ENCODE data around the gene TMEM220. TPM values are rescaled to one million over a fixed set of nuclear protein-coding genes. Genes with fewer than 3 reads are reported as not detected.

TMEM220 gene
- total RNA-seq, 8 experiments from 2014 or later, result 1.1 to 18.7 (median 1.9) TPM

DNA sequence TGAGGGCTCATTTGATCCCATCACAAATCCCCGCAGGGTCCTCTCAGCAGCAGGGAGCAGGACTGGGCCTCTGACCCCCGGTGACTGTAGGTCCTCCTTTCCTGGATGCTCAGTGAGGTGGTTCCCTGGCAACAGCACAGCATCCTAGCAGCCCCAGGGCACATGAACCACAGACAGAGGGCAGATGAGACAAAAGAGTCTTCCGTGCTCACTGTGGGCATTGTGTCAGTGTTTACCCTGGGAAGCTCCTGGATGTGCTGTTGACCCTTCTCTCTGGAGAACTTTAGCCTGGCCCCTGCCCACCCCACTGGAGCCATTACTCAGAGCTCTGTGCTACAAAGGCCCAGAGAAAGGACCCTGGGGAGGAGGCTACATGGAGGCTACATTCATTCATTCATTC lies 21.7 kb upstream of the TMEM220 start:
- 17 to 93% (median 67%) methylated on average over 1 to 2 of the region's 3 CpGs; no CpG with 5 or more reads in 5 of the 10 experiments for WGBS, 10 experiments
- no peak overlapping the region for H3K27ac ChIP-seq
- in situ Hi-C loops (cut with MboI; ENCODE audit: low pct_unique_long_range_greater_than_20kb in 2 of 9, low sequenced_read_pairs in 9 of 9, unreplicated experiment in 9 of 9), result loop anchor here in 1 of 9 experiments (5.0 kb wide), 1 partner anchor 91 kb away; no protein-coding TSS in a partner anchor
- peak in 4 of 8 experiments; percentile 33 to 83 (median 42) for ATAC-seq (replicated peaks in 6 of 8)
- H3K4me1 ChIP-seq (replicated peaks in 1 of 2), result peaks cover 27 to 37% of the 10 kb centered on the region in 2 donors
- no peak overlapping the region for H3K4me3 ChIP-seq

DNA sequence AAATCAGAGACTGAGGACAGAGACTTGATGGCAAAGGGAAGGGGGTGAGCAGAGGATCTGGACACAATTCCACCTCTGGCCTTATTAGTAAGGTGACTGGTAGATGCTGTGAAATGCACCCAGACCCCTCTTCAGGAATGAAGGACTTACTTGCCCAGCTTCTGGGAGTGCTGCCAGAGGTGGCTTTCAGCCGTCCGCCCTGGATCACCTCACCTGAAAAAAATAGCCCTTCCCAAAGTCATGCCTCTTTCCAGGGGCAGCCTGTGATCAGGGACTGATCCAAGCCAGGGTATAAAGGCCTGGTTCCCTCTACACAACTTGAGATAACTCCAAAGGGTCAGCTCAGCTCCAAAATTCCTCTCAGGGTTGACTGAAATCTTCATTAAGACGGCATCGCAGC lies 20.4 kb upstream of the TMEM220 start:
- in situ Hi-C loops (cut with MboI; ENCODE audit: low pct_unique_long_range_greater_than_20kb in 2 of 9, low sequenced_read_pairs in 9 of 9, unreplicated experiment in 9 of 9), result loop anchor here in 1 of 9 experiments (5.0 kb wide), 1 partner anchor 92 kb away; no protein-coding TSS in a partner anchor
- ATAC-seq (replicated peaks in 6 of 8), result no peak
- WGBS, 10 experiments, result 93 to 100% (median 98%) methylated on average over 2 to 4 of the region's 4 CpGs; no CpG with 5 or more reads in 6 of the 10 experiments

DNA sequence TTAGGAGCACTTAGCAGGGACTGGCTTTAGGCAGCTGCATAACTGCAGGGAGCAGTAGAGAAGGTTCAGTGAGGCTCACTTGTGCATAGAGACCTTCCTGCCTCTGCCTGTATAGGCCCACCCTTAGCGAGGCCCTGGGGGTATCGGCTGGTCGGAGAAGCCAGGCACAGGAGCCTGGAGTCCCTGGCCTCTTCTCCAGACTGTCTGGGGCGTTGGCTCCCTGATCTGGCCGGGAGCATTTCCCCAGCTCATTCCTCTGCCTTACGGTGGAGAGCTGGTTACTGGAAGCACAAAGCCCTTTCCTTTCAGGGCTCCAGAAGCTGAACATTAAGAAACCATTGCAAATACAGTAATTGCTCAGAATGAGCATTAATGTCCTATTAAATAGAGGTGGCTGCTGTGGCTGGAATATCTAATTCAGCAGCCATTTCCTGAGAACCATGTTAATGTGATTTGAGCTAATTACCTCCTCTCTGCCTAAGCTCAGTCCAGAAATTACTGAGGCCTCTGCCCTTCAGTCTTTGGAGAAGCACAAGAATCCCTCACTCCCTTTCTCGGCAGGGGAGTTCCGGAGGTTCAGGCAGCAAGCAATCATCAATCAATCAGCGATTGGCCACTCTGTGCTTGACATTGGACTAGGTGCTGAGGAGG lies 18.8 kb upstream of the TMEM220 start:
- in situ Hi-C loops (cut with MboI; ENCODE audit: low pct_unique_long_range_greater_than_20kb in 2 of 9, low sequenced_read_pairs in 9 of 9, unreplicated experiment in 9 of 9), result loop anchor here in 4 of 9 experiments (10.0 to 25.0 kb wide), 3 partner anchors 89 to 389 kb away; partner anchors contain the start of gene PIRT (in 2 of the 4)
- Histone ChIP-seq H3K4me3 (no peak overlapping the region), H3K27ac (peak overlapping the region in 1 of 2 donors; percentile 16), H3K4me1 (replicated peaks in 1 of 2) (peaks cover 17 to 21% of the 10 kb centered on the region in 2 donors)
- 0 to 65% (median 50%) methylated on average over 1 to 6 of the region's 9 CpGs; no CpG with 5 or more reads in 3 of the 10 experiments for WGBS, 10 experiments
- ATAC-seq (replicated peaks in 6 of 8), result peak; percentile 35 to 93 (median 78)

More for the DNA sequence above, 20.4 kb upstream of the TMEM220 start:
- H3K4me3 ChIP-seq, result no peak overlapping the region
- no peak overlapping the region for H3K27ac ChIP-seq
- H3K4me1 ChIP-seq (replicated peaks in 1 of 2), result peaks cover 18 to 24% of the 10 kb centered on the region in 2 donors

DNA sequence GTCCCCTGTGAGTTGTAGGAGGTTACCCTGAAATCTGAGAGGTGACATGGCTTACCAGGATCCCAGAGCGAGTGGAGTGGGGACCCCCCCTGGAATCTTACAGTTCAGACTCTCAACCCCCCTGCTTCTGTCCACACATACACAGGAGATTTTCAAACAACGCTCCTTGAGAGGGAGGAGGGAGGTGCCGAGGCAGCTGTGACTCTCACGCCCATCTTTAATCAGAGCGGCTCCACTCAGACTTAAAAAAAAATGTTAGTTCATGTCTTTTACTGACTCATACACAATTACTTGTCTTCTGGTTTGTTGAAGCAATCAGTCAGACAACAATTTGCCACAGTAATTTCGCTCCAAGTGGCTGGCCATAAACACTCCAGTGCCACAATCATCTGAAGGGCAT lies 15.4 kb upstream of the TMEM220 start:
- H3K27ac ChIP-seq, result no peak overlapping the region
- WGBS, 10 experiments, result 0 to 93% (median 73%) methylated on average over 1 to 6 of the region's 6 CpGs; no CpG with 5 or more reads in 2 of the 10 experiments
- H3K4me3 ChIP-seq, result no peak overlapping the region
- peak in 7 of 8 experiments; percentile 43 to 75 (median 55) for ATAC-seq (replicated peaks in 6 of 8)
- in situ Hi-C loops (cut with MboI; ENCODE audit: low pct_unique_long_range_greater_than_20kb in 2 of 9, low sequenced_read_pairs in 9 of 9, unreplicated experiment in 9 of 9), result loop anchor here in 4 of 9 experiments (10.0 to 25.0 kb wide), 3 partner anchors 92 to 392 kb away; partner anchors contain the start of gene PIRT (in 2 of the 4)
- H3K4me1 ChIP-seq (replicated peaks in 1 of 2), result peaks cover 16 to 17% of the 10 kb centered on the region in 2 donors

DNA sequence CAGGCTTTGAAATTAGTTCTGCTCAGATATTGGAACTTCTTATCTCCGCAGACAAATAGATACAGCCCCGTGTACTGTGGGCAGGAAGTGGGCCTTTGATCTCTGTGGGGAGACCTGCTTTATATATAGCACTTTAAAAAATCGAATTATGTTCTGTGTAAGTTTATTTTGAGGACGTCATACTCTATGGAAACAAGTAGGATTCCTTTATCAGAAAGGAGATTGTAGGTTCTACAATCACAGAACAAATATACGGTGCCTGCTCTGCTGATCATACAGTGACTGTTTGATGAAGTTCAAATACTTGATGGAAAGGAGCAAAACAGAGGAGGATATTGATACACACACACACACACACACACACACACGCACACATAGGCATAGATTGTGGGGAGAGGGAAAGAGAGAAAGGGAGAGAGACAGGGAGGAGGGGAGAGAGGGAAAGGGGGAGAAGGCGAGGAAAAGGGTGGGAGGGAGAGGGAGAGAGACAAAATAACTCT lies 14.7 kb upstream of the TMEM220 start:
- in situ Hi-C loops (cut with MboI; ENCODE audit: low pct_unique_long_range_greater_than_20kb in 2 of 9, low sequenced_read_pairs in 9 of 9, unreplicated experiment in 9 of 9), result loop anchor here in 4 of 9 experiments (10.0 to 25.0 kb wide), 3 partner anchors 93 to 393 kb away; partner anchors contain the start of gene PIRT (in 2 of the 4)
- H3K27ac ChIP-seq, result no peak overlapping the region
- no peak for ATAC-seq (replicated peaks in 6 of 8)
- no peak overlapping the region for H3K4me3 ChIP-seq
- peaks cover 16% of the 10 kb centered on the region in 2 donors for H3K4me1 ChIP-seq (replicated peaks in 1 of 2)
- WGBS, 10 experiments, result 38 to 82% (median 59%) methylated on average over 1 to 6 of the region's 7 CpGs

DNA sequence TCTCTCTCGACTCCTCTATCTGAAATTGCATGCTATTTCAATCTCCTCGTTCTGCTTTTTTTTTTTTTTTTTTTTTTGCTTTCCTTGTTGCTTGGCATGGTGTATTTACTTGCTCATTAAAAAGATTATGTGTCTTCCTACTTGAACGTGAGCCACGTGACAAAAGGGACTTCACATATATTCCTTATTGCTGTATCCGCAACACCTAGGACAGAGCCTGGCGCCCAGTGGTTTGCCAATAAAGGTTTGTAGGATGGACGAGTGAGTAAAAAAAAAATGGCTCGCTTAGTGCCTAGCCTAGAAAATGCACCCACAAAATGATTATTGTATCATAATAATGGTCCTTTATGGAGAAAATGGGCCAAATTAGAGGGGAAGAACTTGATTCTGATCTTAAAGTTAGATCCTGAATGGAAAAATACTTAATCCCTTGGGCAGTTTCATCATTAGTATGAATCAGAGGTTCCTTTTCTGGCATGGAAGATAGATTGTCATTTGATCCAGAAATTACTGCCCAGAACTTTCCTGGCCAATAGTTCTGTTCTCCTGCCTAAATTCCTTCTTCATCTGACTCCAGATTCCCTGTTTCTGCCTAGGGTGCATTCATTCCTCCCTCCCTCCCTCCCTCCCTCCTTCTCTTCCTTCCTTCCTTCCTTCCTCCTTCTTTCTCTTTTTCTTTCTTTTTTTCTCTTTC lies 13.6 kb upstream of the TMEM220 start:
- ATAC-seq (replicated peaks in 6 of 8), result no peak
- no peak overlapping the region for H3K27ac ChIP-seq
- in situ Hi-C loops (cut with MboI; ENCODE audit: low pct_unique_long_range_greater_than_20kb in 2 of 9, low sequenced_read_pairs in 9 of 9, unreplicated experiment in 9 of 9), result loop anchor here in 4 of 9 experiments (10.0 to 25.0 kb wide), 3 partner anchors 94 to 394 kb away; partner anchors contain the start of gene PIRT (in 2 of the 4)
- 16 to 100% (median 73%) methylated on average over 1 to 8 of the region's 8 CpGs for WGBS, 10 experiments
- H3K4me1 ChIP-seq (replicated peaks in 1 of 2), result peaks cover 5% of the 10 kb centered on the region in 2 donors
- H3K4me3 ChIP-seq, result no peak overlapping the region

DNA sequence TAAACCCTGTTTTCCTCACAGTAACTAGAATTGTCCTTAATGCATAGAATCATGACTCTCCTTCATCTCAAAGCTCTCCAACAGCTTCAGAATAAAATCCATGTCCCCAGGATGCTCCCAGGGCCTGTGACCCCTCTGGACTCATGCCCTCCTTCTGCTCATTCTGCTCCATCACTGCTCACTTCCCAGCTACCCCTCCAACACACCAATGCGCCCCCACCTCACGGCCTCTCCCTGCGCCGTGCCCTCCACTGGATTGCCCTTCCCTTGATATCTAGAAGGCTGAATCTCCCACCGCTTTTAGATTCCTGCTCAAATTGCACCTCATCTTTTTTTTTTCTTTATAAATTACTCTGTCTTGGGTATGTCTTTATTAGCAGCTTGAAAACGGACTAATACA lies 12.6 kb upstream of the TMEM220 start:
- in situ Hi-C loops (cut with MboI; ENCODE audit: low pct_unique_long_range_greater_than_20kb in 2 of 9, low sequenced_read_pairs in 9 of 9, unreplicated experiment in 9 of 9), result loop anchor here in 4 of 9 experiments (10.0 to 25.0 kb wide), 3 partner anchors 95 to 395 kb away; partner anchors contain the start of gene PIRT (in 2 of the 4)
- no peak for ATAC-seq (replicated peaks in 6 of 8)
- H3K4me1 ChIP-seq (replicated peaks in 1 of 2), result no peaks in the 10 kb centered on the region
- WGBS, 10 experiments, result 69 to 100% (median 84%) methylated on average over 1 to 6 of the region's 6 CpGs; no CpG with 5 or more reads in 2 of the 10 experiments
- no peak overlapping the region for H3K4me3 ChIP-seq
- H3K27ac ChIP-seq, result no peak overlapping the region

DNA sequence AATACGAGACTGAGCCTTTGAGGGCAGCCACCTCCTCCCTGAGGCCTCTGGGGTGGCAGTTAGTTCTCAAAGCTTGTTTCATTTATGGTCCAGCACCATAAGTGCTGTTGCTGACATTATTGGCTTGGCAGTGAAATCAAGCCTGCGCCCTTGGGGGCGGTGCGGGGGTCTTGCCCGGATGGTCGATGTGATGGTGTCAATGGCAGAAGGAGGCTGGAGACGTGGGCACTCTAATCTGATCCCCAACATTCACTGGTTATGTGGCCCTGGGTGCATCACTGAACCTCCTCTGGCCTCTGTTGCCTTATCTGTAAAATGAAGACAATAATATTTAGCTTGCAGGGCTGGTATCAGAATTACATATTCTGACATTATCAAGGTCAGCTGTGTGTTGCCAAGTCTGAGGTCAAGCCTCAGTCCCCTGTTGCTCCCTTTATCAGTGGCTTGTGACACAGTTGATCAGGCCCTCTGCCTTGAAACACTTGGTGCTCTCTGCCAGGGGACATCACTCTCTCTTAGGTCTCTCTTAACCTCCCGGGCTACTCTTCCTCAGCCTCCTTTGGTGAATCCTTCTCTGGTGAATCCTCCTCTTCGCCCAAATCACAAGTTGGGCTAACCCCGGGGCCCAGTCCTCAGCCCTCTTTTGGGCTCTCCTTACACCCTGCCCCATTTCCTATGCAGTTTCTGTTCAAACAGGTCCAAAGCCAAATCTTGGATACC lies 11.8 kb upstream of the TMEM220 start:
- no peak overlapping the region for H3K27ac ChIP-seq
- H3K4me3 ChIP-seq, result no peak overlapping the region
- in situ Hi-C loops (cut with MboI; ENCODE audit: low pct_unique_long_range_greater_than_20kb in 2 of 9, low sequenced_read_pairs in 9 of 9, unreplicated experiment in 9 of 9), result loop anchor here in 4 of 9 experiments (10.0 to 25.0 kb wide), 3 partner anchors 96 to 396 kb away; partner anchors contain the start of gene PIRT (in 2 of the 4)
- WGBS, 10 experiments, result 76 to 100% (median 89%) methylated on average over 1 to 6 of the region's 10 CpGs
- no peaks in the 10 kb centered on the region for H3K4me1 ChIP-seq (replicated peaks in 1 of 2)
- ATAC-seq (replicated peaks in 6 of 8), result no peak

DNA sequence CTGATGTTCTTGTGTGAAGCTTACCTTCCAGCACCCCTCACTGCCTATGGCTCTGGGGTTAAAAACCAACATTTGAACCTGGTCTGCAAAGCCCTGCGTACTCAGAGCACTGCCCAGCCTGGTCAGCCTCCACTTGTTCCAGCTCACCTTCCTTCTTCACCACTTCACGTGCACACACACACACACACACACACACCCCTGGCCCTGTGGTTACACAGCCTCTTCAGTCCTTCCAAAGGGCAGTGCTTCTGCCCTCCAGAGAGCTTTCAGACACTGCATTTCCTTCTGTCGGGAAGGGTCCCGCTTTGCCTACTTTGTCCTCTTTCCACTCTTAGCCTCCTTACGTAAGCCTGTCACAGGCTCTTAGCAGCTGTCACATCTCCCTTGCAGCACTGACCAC lies 9.6 kb upstream of the TMEM220 start:
- Histone ChIP-seq H3K4me3 (no peak overlapping the region), H3K4me1 (replicated peaks in 1 of 2) (no peaks in the 10 kb centered on the region), H3K27ac (no peak overlapping the region)
- ATAC-seq (replicated peaks in 6 of 8), result peak in 1 of 8 experiments; percentile 24
- 63 to 100% (median 73%) methylated on average over 1 to 3 of the region's 5 CpGs; no CpG with 5 or more reads in 6 of the 10 experiments for WGBS, 10 experiments
- in situ Hi-C loops (cut with MboI; ENCODE audit: low pct_unique_long_range_greater_than_20kb in 2 of 9, low sequenced_read_pairs in 9 of 9, unreplicated experiment in 9 of 9), result loop anchor here in 5 of 9 experiments (10.0 to 25.0 kb wide), 3 partner anchors 98 to 398 kb away; partner anchors contain the start of gene PIRT (in 2 of the 5)

DNA sequence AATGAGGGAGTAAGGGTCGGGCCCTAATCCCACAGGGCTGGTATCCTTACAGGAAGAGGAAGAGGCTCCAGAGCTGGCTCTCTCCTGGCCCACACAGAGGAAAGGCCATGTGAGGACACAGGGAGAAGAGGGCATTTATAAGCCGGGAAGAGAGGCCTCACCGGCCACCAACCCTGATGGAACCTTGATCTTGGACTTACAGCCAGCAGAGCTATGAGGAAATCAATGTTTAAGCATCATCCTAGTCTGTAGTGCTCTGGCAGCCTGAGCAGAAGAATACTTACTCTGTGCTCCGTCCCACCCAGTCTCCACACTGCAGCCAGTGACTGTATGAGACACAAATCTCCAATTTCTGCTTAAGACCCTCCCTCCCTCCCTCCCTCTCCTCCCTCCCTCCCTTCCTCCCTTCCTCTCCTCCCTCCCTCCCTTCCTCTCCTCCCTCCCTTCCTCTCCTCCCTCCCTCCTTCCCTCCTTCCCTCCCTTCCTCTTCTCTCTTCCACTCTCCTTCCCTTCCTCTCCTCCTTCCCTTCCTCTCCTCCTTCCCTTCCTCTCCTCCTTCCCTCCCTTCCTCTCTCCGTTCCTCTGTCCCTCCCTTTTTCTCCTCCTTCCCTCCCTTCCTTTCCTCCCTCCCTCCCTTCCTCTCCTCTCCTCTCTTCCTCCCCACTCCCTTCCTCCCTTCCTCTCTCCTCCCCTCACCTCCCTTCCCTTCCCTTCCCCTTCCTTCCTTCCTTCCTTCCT lies 8.9 kb upstream of the TMEM220 start:
- ATAC-seq (replicated peaks in 6 of 8), result peak in 1 of 8 experiments; percentile 42
- Histone ChIP-seq H3K4me1 (replicated peaks in 1 of 2) (no peaks in the 10 kb centered on the region), H3K27ac (no peak overlapping the region), H3K4me3 (no peak overlapping the region)
- 0 to 92% (median 74%) methylated on average over 1 to 2 of the region's 5 CpGs; no CpG with 5 or more reads in 4 of the 10 experiments for WGBS, 10 experiments
- in situ Hi-C loops (cut with MboI; ENCODE audit: low pct_unique_long_range_greater_than_20kb in 2 of 9, low sequenced_read_pairs in 9 of 9, unreplicated experiment in 9 of 9), result loop anchor here in 5 of 9 experiments (10.0 to 25.0 kb wide), 3 partner anchors 99 to 399 kb away; partner anchors contain the start of gene PIRT (in 2 of the 5)

DNA sequence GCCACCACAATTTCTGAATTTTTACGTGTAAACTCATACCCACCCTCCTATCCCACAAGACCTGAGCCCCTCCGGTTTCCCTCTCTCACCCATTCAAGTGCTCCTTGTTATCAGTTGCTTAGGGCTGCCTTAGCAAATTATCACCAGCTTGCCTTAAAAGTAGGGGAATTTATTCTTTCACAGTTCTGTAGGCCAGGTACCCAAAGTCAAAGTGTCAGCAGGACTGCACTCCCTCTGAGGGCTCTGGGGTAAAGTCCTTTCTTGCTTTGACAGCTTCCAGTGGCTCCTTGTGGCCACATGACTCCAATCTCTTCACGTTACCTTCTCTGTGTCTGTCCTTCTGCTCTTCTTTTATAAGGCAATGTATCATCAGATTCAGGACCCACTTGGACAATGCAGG lies 7.9 kb upstream of the TMEM220 start:
- Histone ChIP-seq H3K4me3 (no peak overlapping the region), H3K27ac (no peak overlapping the region), H3K4me1 (replicated peaks in 1 of 2) (no peaks in the 10 kb centered on the region)
- no peak for ATAC-seq (replicated peaks in 6 of 8)
- in situ Hi-C loops (cut with MboI; ENCODE audit: low pct_unique_long_range_greater_than_20kb in 2 of 9, low sequenced_read_pairs in 9 of 9, unreplicated experiment in 9 of 9), result loop anchor here in 5 of 9 experiments (10.0 to 25.0 kb wide), 3 partner anchors 100 to 400 kb away; partner anchors contain the start of gene PIRT (in 2 of the 5)
- 22 to 100% (median 80%) methylated on average over 1 to 3 of the region's 3 CpGs; no CpG with 5 or more reads in 2 of the 10 experiments for WGBS, 10 experiments
